SU-DHL-6 (cell line): ENCODE results near the gene SYTL3.

Experiments
- H2AFZ ChIP-seq: fragments of 200-600 bp; sonication (generic); 2 replicates; pipeline ENCODE4 v1.6.1; 2014; ENCODE audit warnings: low read depth, mild to moderate bottlenecking, moderate library complexity, mixed read lengths, antibody characterized with exemption, low read length; ENCODE audit not compliant: severe bottlenecking
- H3F3A ChIP-seq: fragments of 200-600 bp; shearing (Covaris generic); 2 replicates; pipeline ENCODE4 v1.6.0; 2016; ENCODE audit warnings: antibody characterized with exemption, mild to moderate bottlenecking; ENCODE audit not compliant: insufficient read depth
- H3K27ac ChIP-seq: fragments of 200-600 bp; sonication (generic); 2 replicates; pipeline ENCODE4 v1.5.1; 2016; ENCODE audit warnings: low read depth, mild to moderate bottlenecking, low read length, moderate library complexity, mixed read lengths
- H3K27me3 ChIP-seq: fragments of 200-600 bp; sonication (generic), shearing (Covaris generic); 2 replicates; pipeline ENCODE4 v1.6.0; 2014; ENCODE audit warnings: mild to moderate bottlenecking, low read length
- H3K36me3 ChIP-seq: fragments of 200-600 bp; sonication (generic); 2 replicates; pipeline ENCODE4 v1.6.1; 2014; ENCODE audit warnings: mild to moderate bottlenecking, low read length, mixed read lengths
- H3K4me2 ChIP-seq: fragments of 300-600, 200-600 bp; shearing (Covaris generic), sonication (generic); 2 replicates; pipeline ENCODE4 v1.6.0; 2014; ENCODE audit warnings: low read length, low read depth, mild to moderate bottlenecking; ENCODE audit not compliant: poor library complexity, severe bottlenecking
- H3K4me3 ChIP-seq: fragments of 200-600 bp; sonication (generic); 2 replicates; pipeline ENCODE4 v1.5.1; 2014; ENCODE audit warnings: antibody characterized with exemption, low read length, mild to moderate bottlenecking, mixed read lengths; ENCODE audit not compliant: insufficient read depth, poor library complexity, severe bottlenecking
- H3K79me2 ChIP-seq: fragments of 200-600 bp; sonication (generic); 2 replicates; pipeline ENCODE4 v1.6.1; 2014; ENCODE audit warnings: mild to moderate bottlenecking, low read length, moderate library complexity; ENCODE audit not compliant: insufficient read depth
- H3K9ac ChIP-seq: fragments of 200-600 bp; sonication (generic); 2 replicates; pipeline ENCODE4 v1.7.0; 2014; ENCODE audit warnings: mild to moderate bottlenecking, low read length
- H3K9me2 ChIP-seq: fragments of 200-600 bp; sonication (generic); replicated peaks from 2 replicates; pipeline ENCODE4 v1.6.1; 2014; ENCODE audit warnings: low read length; ENCODE audit not compliant: insufficient read depth
- H3K9me3 ChIP-seq: fragments of 200-600 bp; sonication (generic); 2 replicates; pipeline ENCODE4 v1.6.1; 2014; ENCODE audit warnings: low read length, mixed read lengths; ENCODE audit not compliant: insufficient read depth
- H4K20me1 ChIP-seq: fragments of 200-600 bp; sonication (generic); 2 replicates; pipeline ENCODE4 v1.6.1; 2014; ENCODE audit warnings: low read depth, mild to moderate bottlenecking, antibody characterized with exemption, low read length, moderate library complexity, mixed read lengths
- CTCF ChIP-seq: fragments of 200-600 bp; sonication (generic); IDR thresholded peaks from one replicate; pipeline ENCODE4 v1.5.1; 2017; ENCODE audit warnings: antibody characterized with exemption, mild to moderate bottlenecking, low read length, moderate library complexity; ENCODE audit not compliant: insufficient read depth, poor library complexity, severe bottlenecking
- EZH2phosphoT487 ChIP-seq: fragments of 200-600 bp; sonication (generic), shearing (Covaris generic); conservative IDR thresholded peaks from 2 replicates; pipeline ENCODE4 v1.6.1; 2018; ENCODE audit warnings: mild to moderate bottlenecking, antibody characterized with exemption, low read length, moderate library complexity, mixed read lengths

SYTL3 gene

GRCh38 chr6:158649289-158650143, at the start of gene SYTL3:
SYTL3 (plus strand) TSS chr6:158650054; CDS start chr6:158663269, 13,215 bp downstream.
- H3K9ac ChIP-seq: no peak within 1 kb of the TSS
- H3K79me2 ChIP-seq: no peaks in the 10 kb centered on the region

GRCh38 chr6:158603261-158604047, 46.4 kb upstream of the SYTL3 start:
- no peaks in the 10 kb centered on the region for H3K9me2 ChIP-seq
- no peak overlapping the region for H3K4me2 ChIP-seq
- no peak overlapping the region for H3K4me3 ChIP-seq
- no peaks in the 10 kb centered on the region for H4K20me1 ChIP-seq
- no peak overlapping the region for H2AFZ ChIP-seq
- H3F3A ChIP-seq: no peaks in the 10 kb centered on the region
- H3K9me3 ChIP-seq: no peaks in the 10 kb centered on the region
- no peak overlapping the region for H3K27ac ChIP-seq
- no peak overlapping the region for H3K9ac ChIP-seq
- H3K79me2 ChIP-seq: no peaks in the 10 kb centered on the region
- H3K27me3 ChIP-seq: no peaks in the 10 kb centered on the region
- H3K36me3 ChIP-seq: no peaks in the 10 kb centered on the region
- TF ChIP-seq EZH2phosphoT487 (no peak), CTCF (no peak)

More at GRCh38 chr6:158649289-158650143, at the start of gene SYTL3:
- Histone ChIP-seq H3K9me3 (no peaks in the 10 kb centered on the region), H4K20me1 (no peaks in the 10 kb centered on the region), H3K9me2 (no peaks in the 10 kb centered on the region), H2AFZ (peak within 1 kb of the TSS; percentile 52), H3F3A (0 out of 2 replicates have a peak, but pooled peaks cover 4% of the 10 kb centered on the region), H3K36me3 (no peaks in the 10 kb centered on the region), H3K4me3 (no peak within 1 kb of the TSS), H3K4me2 (peak within 1 kb of the TSS; percentile 28), H3K27ac (no peak within 1 kb of the TSS), H3K27me3 (no peaks in the 10 kb centered on the region)
- no peak for TF ChIP-seq CTCF

DNA sequence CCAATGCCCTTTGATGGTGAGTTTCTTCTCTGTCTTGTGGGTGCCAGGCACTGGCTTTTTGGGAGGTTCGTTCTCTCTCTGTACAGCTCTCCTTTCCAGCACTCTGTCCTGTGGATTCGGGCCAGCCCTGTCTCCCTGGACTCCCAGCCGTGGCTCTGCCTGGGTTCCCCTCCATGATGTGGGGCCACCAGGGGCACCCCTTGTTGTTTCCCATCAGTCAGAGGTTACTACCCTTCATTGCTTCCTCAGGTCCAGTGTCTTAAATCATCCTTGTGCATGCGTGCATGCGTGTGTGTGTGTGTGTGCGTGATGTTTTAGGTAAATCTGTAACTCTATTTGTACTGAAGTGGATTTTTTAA, 45.8 kb upstream of the SYTL3 start:
- Histone ChIP-seq H3K27me3 (no peaks in the 10 kb centered on the region), H3K4me3 (no peak overlapping the region), H4K20me1 (no peaks in the 10 kb centered on the region), H3K4me2 (no peak overlapping the region), H2AFZ (no peak overlapping the region), H3K36me3 (no peaks in the 10 kb centered on the region), H3K9me3 (no peaks in the 10 kb centered on the region), H3K9ac (no peak overlapping the region), H3K9me2 (no peaks in the 10 kb centered on the region), H3F3A (no peaks in the 10 kb centered on the region), H3K79me2 (no peaks in the 10 kb centered on the region), H3K27ac (no peak overlapping the region)
- TF ChIP-seq EZH2phosphoT487 (no peak), CTCF (no peak)
